Measurements from ENCODE around the gene NT5C. TPM values are rescaled to one million over a fixed set of nuclear protein-coding genes. Genes with fewer than 3 reads are reported as not detected.

NT5C gene
- total RNA-seq, 1 experiment from 2014 or later = 38.6 TPM

- peak in 1 of 2 experiments; percentile 49 for DNase-seq
Observed at GRCh38 chr17:75084039-75084660, 47.4 kb downstream of the NT5C start.

GRCh38 chr17:75082683-75083082, 48.9 kb downstream of the NT5C start:
- H3K4me1 ChIP-seq (replicated peaks; ENCODE audit: insufficient read depth) = peaks cover 81% of the 10 kb centered on the region
- H3K9me3 ChIP-seq (ENCODE audit: insufficient read depth, low read depth) = no peaks in the 10 kb centered on the region
- peaks cover 12% of the 10 kb centered on the region for H3K79me2 ChIP-seq (ENCODE audit: low read depth)

More at GRCh38 chr17:75084039-75084660, 47.4 kb downstream of the NT5C start:
- no peaks in the 10 kb centered on the region for H4K20me1 ChIP-seq (ENCODE audit: insufficient read depth)
- intact Hi-C loops (cut with micrococcal nuclease; ENCODE audit: unreplicated experiment) = no loop called here
- H3K9me2 ChIP-seq (ENCODE audit: insufficient read depth) = no peaks in the 10 kb centered on the region
- BruUV-seq (replicated peaks) = no TSS peak
- TF ChIP-seq CTCF (conservative IDR thresholded peaks at IDR 0.05) = no peak
- no peak for TF ChIP-seq EZH2 (IDR thresholded peaks at IDR 0.05; ENCODE audit: low read depth)
- H3K9me3 ChIP-seq (ENCODE audit: insufficient read depth, low read depth) = no peaks in the 10 kb centered on the region
- peaks cover 75% of the 10 kb centered on the region for H3F3A ChIP-seq (ENCODE audit: insufficient read depth, low read depth)
- peak overlapping the region; percentile 47 for H3K4me2 ChIP-seq
- H2AFZ ChIP-seq = no peak overlapping the region
- H3K4me1 ChIP-seq (replicated peaks; ENCODE audit: insufficient read depth) = peaks cover 67% of the 10 kb centered on the region
- no peaks in the 10 kb centered on the region for H3K27me3 ChIP-seq (ENCODE audit: insufficient read depth, low read depth)
- H3K79me2 ChIP-seq (ENCODE audit: low read depth) = peaks cover 25% of the 10 kb centered on the region
- CTCF ChIA-PET = no interaction called here
- H3K27ac ChIP-seq = peak overlapping the region; percentile 65
- POLR2A ChIA-PET (ENCODE audit: unreplicated experiment) = interaction anchor here (0.6 kb wide), 1 partner anchor 343 kb away, joined by 5 read pairs; no protein-coding TSS in a partner anchor
- H3K36me3 ChIP-seq (ENCODE audit: low read depth) = no peaks in the 10 kb centered on the region
- H3K4me3 ChIP-seq = no peak overlapping the region

More at GRCh38 chr17:75082683-75083082, 48.9 kb downstream of the NT5C start:
- H3K27me3 ChIP-seq (ENCODE audit: insufficient read depth, low read depth) = no peaks in the 10 kb centered on the region
- ChIA-PET CTCF (no interaction called here), POLR2A (ENCODE audit: unreplicated experiment) (interaction anchor here (0.7 kb wide), 1 partner anchor 14 kb away, joined by 11 read pairs; no protein-coding TSS in a partner anchor)
- TF ChIP-seq EZH2 (IDR thresholded peaks at IDR 0.05; ENCODE audit: low read depth) (no peak), CTCF (conservative IDR thresholded peaks at IDR 0.05) (no peak)
- intact Hi-C loops (cut with micrococcal nuclease; ENCODE audit: unreplicated experiment) = no loop called here
- peak in 1 of 2 experiments; percentile 78 for DNase-seq
- H3K27ac ChIP-seq = peak overlapping the region; percentile 49
- no peak overlapping the region for H3K4me3 ChIP-seq
- no peaks in the 10 kb centered on the region for H3K9me2 ChIP-seq (ENCODE audit: insufficient read depth)
- H2AFZ ChIP-seq = no peak overlapping the region
- H4K20me1 ChIP-seq (ENCODE audit: insufficient read depth) = no peaks in the 10 kb centered on the region
- H3F3A ChIP-seq (ENCODE audit: insufficient read depth, low read depth) = peaks cover 89% of the 10 kb centered on the region
- H3K36me3 ChIP-seq (ENCODE audit: low read depth) = no peaks in the 10 kb centered on the region
- no TSS peak for BruUV-seq (replicated peaks)
- peak overlapping the region; percentile 52 for H3K4me2 ChIP-seq
